Activated CD8-positive, alpha-beta memory T cell treated with anti-CD3 and anti-CD28 coated beads for 4 hours (primary cell): ENCODE data around the gene NT5C1B.
"Not testable (repeated sequence)": the region's sequence is repeated elsewhere in the genome, so short reads cannot be mapped to it uniquely, and the experiment has no call there.

Experiments
- DNase-seq, 2 donors: peaks; one replicate each; pipeline ENCODE4 v3.0.0-alpha.2; 2020; ENCODE audit warnings: low read depth in 2 of 2

NT5C1B gene

DNA sequence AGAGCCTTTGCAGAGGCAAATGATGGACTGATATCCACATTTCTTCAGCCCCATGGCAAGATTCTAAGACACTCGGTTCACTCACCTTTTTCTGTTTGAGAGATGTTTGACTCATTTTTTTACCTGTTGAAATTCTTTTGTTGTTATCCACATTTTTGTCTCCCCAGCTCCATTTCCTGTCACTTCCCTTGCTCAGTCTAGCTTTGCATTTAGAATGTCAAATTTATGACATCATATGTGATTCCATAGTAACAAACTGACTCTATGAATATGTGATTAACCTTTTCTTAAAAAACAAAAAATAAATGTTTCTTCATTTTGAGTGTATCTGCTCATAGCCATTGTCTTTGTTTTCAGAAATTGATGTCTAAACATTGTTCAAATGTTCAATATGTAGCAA, at the start of gene NT5C1B:
Gene NT5C1B (minus strand): TSS at position 216 of the 400 bp plus-strand sequence. CDS start 101 bp downstream, at position 115.
- no peak for DNase-seq

DNA sequence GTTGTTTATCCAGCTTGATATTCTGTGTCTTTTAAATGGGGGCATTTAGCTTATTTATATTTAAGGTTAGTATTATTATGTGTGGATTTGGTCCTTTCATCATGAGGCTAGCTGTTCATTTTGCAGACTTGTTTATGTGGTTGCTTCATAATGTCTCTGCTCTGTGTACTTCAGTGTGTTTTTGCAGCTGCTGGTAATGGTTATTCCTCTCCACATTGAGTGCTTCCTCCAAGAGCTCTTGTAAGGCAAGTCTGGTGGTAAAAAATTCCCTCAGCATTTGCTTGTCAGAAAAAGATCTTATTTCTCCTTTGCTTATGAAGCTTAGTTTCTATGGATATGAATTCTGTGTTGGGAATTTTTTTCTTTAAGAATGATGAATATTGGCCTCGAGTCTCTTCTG, 47.8 kb upstream of the NT5C1B start:
- no peak for DNase-seq

DNA sequence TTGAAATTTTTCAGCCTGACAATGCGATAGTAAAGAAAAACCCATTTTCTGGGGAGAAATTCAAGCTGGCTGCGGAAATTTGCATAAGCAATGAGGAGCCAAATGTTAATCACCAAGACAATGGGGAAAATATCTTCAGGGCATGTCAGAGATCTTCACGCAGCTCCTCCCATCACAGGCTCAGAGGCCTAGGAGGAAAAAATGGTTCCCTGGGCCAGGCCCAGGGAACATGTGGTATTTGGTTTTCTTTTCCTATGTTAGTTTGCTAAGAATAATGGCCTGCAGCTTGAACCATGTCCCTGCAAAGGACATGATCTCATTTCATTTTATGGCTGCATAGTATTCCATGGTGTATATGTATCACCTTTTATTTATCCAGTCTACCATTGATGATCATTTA, 43.3 kb upstream of the NT5C1B start:
- not testable (repeated sequence) for DNase-seq

DNA sequence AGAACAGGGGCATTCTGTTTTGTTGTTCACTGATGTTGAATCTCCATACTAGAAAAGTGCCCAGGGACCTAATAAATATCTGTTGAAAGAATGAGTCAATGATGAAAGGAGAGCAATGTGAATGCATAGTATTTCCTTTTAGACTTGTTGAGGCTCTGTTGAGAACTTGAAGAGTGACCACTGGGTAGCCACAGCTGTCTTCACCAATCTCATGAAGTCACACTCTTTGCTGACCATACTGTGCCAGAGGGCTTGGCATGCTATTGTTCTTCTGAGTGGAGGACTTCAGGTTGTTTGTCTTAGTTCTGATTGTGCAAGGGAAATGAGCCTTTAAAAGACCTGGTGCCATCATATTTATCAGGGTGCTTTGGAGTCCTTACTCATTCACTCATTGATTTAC, 41.6 kb upstream of the NT5C1B start:
- DNase-seq, result no peak

DNA sequence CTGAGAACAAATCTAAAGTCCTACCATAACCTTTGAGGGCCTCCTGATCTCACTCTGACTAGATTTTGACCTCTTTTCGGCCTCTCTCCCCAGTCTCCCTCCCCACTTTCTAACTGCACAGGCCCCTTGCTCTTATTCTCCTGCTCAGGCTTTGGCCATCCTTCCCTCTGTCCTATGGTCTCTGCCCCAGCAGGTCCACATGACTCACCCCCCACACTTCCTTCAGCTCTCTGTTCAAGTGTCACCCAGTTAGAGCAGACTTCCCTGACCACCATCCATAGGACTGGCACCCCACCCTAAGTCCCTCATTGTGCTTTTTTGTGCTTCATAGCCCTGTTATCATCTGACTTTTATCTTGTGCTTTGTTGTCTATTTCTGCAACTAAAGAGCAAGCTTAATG, 41.2 kb upstream of the NT5C1B start:
- no peak for DNase-seq

DNA sequence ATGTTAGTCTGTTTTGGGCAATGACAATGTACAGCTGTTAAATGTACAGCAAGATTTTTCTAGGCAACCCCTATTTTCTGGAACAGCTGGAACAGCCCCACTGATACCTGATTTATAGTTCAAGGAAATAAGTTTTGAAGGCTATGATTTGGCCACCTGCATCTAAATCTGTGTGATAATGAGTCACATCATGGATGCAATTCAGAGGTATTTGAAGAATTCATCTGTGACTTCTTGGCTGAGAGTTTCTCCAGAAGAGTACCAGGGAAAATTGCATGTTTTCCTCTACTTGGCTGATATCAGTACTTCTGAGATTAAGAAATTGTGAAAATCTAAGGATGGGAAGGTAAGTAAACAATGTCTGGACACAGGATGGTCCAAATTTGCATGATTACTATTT, 40.7 kb upstream of the NT5C1B start:
- no peak for DNase-seq

DNA sequence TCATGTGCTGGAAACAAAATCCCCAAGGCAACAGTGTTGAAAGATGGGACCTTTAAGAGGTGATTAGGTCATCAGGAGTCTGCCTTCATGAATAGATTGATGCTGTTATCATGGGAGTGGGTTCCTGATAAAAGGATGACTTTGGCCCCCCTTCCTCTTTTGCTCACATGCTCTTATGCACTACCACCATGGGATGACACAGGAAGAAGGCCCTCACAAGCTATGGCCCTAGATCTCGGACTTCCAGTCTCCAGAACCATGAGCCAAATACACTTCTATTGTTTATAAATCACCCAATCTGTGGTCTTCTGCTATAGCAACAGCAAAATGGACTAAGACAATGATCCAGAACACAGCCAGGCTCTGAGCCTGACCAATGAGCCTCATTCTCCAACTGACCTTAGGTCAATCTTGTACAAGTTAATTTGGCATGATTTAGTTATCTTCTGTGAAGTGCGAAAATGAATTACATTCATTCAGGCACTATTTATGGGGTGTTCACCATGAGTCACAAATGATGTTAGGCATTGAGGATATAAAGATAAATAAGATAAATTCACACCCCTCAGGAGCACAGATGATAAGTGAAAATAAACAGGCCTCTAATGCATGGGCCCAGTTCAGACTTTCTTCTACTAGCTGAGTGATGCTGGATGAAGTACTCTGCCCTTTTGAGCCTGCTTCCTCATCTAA, 37.7 kb upstream of the NT5C1B start:
- no peak for DNase-seq

DNA sequence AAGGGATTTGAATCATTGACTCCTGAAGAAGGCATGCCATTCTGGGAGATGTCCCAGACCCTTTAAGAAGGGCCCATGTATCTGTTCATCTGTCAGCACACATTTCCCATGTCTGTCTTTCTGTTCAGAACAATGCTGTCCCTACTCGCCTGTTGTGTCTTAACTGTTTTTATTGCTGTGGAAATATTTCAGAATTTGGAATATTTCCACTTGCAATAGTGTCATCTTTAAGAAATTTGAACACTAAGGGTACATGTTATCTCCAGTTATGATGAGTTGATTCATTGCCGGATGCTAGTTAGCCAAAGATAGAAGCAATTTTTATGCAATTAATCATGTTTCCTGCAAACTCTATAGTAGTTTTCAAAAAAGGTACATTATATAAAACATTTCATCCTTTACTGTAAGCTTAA, 36.9 kb upstream of the NT5C1B start:
- no peak for DNase-seq

DNA sequence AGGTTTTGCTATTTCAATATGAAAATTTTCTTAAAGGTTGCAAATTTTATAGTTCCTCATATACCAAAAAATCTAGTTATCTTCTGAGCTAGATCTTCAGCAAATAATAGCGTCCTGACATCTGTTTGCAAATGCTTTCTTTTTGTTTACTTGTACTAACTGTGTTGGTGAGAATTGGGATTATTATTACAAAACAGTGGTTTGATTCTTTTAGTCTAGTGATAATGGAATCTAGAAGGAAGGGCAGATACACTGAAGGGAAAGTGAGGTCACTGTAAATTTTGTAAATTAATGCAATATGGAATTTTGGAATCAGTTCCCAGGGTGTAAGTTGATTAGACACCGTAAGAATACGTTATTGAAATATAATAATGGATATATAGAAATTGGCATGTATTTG, 36.2 kb upstream of the NT5C1B start:
- DNase-seq, result no peak

DNA sequence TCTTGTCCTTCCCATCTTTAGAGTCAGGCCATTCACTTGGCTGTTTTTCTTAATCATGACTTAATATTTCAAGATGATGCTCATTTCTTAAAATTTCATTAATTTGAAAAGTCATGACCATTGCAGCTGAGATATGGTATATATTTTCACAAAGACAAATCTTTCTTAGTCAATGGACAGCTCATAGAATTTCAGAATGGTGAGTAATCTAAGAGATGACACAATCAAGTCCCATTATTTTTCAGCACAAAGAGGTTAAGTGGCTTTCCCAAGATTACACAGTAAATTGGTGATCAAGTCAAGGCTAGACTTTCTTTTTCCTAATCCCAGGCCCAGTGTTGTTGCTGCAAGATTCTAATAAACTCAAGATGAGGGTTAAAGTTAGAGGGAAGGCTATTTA, 34.4 kb upstream of the NT5C1B start:
- no peak for DNase-seq

DNA sequence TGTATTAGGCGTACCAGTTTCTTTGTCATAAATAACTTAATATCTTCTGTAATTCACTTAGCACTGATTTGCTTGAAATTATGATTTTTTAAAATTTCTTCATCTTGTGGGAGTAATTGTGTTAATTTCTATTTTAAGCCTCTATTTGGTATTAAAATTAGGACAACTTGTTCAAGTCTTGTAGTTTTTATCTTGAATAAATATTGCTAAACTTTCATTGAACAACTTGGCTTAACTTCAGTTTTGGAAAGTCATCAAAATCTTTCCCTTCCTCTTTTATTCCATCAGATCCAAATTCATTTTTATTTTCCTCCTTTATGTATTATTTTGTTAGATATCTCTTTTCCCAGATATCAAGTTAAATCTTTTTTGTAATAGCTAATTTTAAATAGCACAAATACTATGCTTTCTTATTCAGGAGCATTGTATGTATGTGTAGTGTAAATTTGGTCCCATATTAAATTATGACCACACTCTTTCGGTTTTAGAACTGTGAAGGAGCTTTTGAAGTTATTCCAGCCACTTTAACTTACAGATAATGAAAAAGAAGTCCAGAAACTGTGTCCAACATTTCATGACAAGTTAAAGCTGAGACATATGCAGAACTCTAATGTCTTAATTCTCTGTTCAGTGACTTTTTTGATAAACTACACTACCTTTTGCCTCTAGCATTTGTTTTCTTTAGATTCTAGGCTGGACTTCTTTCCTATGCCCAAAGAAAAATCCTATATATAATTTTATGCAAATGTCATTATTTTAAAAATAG, 31.7 kb upstream of the NT5C1B start:
- DNase-seq, result no peak

DNA sequence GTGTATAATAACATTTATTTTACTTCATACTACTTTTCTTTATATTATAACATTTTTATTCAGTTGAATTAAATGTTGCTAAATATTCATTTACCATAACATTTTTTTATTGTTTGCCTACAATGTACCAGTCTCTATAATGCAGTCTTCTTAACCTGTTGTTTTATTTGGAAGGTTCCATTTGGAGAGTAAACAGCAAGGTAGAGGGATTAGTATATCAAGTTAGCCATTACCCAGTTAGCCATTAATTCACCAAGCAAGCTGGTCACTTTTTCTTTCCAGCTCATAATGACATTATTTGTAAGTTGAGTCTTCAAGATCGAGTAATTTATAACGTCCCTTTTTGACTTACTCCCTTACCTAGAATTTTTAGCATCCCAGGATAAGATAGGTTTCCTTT, 29.7 kb upstream of the NT5C1B start:
- DNase-seq, result no peak

DNA sequence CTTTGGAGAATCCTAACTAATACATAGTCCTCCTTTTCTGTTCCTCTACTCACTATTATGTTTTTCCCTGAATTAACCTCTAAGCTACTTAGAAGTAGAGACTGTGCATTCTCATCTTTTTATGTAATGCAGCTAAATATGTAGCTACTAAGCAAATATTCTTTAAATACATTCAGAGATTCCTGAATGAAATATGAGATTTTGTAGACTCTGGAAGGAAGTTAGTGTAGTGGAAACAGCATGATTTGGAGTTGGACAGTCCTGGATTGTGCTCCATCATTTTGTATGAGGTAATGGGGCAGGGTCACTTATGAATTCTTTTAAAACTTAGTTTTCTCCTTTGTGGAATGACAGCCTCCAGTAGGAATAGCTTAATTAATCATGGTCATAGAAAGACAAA, 24.7 kb upstream of the NT5C1B start:
- no peak for DNase-seq

DNA sequence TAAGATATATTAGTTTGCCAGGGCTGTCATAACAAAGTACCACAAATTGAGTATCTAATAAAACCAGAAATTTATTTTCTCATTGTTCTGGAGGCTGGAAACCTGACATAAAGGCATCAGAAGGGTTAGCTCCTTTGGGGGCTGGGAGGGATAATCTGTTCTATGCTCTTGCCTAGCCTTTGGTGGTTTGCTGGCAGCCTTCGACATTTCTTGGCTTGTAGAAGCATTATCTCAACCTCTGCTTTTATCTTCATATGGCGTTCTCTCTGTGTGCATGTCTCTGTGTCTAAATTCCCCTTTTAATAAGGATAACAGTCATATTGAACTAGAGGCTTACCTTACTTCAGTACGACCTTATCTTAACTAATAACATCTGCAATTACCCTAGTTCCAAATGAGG, 22.8 kb upstream of the NT5C1B start:
- DNase-seq, result no peak

DNA sequence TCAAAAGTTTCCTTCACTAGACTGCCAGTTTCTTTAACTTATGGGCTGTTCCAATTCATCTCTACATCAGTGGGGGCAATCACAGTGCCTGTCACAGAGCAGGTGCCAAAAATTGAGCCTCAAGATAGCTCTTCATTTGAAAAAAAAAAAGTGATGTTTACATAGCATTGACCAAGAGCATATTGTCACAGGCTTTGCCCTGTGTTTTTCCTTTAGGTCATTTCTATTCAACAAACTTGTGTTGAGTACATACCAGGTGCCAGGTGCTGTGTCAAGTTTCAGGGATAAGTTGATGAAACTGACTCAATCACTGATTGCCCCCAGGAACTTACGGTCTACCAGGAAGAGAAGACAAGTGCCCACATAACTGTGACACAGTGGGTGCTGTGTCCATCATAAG, 22.2 kb upstream of the NT5C1B start:
- no peak for DNase-seq

DNA sequence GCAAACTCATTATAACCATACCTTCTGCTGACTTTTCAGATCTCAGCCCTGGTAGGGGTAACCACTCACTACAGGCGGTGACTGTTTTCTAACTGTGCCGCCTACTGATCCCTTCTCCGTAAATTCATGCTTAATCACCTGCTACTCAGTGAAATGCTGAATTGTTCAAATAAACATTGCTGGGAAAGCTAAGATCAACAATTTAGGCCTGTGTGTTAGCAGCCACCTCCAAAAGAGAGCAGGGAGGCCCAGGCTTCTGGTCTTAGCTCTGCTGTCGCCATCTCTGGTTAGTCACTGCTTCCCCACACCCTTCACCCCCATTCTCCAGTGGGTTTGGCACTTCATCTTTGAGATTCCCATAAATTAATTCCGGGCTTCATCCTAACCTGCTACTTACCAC, 21.8 kb upstream of the NT5C1B start:
- DNase-seq, result no peak

DNA sequence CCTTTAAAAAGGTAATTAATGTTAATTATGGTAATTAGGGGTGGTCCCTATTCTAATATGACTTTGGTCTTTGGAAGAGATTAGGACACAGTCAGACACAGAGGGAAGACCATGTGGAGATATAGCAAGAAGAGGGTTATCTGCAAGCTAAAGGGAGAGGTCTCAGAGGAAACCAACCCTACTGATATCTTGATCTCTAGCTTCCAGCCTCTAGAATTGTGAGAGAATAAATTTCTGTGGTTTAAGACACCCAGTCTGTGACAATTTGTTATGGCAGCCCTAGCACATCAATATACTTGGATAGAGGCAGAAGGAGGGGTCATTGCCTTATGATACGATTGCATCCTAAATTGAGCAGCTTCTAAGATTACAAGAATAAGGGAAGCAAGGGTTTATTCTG, 21.3 kb upstream of the NT5C1B start:
- no peak for DNase-seq

DNA sequence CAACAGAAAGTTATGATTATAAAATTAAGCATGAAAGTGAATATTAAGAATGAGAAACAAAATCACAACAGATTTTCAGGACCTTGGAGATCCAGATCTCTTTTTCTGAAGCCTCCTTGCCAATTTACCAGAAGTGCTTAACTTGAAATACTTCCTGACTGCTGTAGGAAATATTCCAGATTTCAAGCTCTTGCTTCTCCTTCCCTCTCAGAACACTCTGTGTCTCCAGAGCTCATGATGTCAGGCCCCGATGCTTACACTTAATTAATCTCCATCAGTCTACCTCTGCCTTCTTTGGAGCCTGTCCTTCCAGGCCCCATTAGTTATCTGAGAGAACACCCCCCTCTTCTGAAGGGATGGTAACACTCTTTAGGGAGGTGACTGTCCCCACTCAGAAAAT, 20.7 kb upstream of the NT5C1B start:
- no peak for DNase-seq

DNA sequence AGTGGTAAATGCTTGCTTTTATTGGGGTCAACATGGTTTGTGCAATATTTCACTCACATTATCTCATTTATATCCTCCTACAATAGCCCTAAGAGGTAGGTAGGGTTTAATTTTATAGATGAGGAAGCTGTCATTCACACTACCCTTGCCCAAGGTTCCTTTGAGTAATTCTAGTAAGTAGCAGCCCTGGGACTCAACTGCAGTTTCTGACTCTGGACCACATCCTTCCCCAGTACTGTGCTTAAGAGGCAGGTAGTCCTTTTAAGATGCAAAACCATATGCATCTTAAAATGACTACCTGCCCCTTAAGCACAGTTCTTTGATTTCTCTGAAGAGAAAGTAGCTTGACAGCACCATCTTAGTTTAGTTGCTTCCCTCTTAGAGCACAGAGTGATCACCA, 15.7 kb upstream of the NT5C1B start:
- DNase-seq, result no peak

DNA sequence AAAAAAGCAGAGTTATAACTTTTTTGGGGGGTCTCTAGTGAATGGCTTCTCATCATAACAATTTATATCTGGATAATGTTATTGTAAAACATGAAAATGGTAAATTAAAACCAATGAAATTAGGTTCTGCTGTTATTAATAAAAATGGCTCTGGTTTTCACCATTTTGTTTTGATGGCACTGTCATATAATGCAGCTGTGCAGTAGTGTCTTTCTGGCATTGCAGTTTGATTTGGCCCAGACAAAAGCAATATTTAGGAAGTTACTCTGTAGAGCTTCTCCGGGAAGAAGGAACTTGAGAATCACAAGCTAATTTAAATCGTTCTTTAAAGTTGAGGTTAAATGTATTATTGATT, 15.1 kb upstream of the NT5C1B start:
- no peak for DNase-seq

DNA sequence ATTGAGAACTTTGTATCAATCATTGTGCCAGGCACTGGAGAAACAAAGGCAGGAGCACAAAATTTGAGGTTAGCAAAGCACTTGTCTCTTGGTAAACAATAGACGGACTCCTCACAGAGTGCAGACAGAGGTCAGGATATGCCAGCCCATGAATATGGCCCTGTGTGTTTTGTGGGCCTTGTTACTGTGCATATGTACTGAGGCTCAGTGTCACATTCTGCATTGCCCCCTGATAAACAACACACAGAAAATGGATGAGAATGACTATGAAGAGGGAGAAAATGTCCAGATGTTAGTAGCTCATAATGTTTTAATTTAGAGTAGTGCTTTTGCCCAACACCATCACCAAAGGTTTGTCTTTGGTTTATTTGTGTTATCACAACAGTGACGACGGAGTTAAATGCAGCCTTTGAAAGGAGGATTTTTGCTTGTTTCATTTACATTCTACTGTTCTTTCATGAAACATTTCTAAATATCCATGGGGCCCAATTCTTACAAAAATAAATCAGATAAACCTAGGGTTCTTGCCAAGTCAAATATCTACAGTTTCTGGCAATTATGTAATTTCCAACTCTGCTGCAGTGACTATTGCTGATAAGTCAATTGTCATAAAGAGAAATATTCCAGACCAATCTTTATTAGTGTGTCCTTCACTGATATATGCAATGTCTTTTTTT, 14.6 kb upstream of the NT5C1B start:
- DNase-seq, result no peak

DNA sequence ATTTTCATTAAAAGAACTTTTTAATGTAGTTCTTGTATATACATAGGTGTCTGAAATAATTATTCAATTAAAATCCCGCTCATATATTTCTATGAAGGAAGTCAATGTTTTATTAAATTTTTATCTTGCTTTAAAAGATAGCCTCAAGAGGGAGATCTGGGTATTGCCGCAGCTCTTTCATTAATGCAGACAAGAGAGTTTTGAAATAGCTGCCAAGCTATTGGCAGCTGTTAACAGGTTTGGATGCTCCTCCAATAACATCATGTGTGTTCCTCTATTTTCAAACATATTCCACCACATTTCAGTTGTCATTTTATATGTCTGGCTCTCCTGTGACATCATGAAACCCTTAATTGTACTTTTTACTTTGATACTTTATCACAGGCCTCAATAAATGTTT, 12.9 kb upstream of the NT5C1B start:
- no peak for DNase-seq

DNA sequence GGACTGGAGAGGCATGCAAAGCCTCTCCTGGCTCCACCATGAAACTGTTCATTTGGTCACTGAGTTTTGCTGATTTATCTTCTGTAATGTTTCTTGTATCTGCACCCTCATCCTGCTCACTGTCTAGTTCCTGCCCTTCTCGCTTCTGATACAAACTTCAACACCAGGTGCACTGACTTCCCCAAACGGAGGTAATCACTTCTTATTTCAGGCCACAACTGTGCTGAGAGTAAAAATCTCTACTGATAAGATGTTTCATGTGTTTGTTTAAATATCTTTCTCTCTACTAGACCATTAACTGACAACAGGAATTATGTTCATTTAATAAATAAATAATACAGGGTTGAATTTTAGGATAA, 10.9 kb upstream of the NT5C1B start:
- DNase-seq, result no peak
